Measurements from ENCODE around the gene KRT28.

The KRT28 gene

DNA sequence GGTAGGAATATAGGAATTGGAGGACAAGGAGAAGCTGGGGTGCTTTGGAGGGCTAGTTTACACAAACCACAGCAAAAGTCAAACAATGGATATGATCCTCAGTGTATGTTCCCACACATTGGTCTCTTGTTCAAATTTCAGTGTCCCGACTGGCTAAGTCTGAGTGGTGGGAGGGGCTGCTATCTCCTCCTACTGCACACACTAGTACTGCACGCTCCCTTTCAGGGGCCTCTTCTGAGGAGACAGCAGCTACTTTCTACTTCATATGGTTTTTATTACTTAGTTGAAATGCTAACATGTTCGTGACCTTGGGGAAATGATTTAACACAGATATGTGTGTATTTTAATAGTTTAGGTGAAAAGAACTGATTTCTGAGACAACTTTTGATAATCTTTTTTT lies 41.5 kb upstream of the KRT28 start:
- no peak overlapping the region for H3K27ac ChIP-seq
- no peaks in the 10 kb centered on the region for H3K36me3 ChIP-seq
- peaks cover 90% of the 10 kb centered on the region for H3K27me3 ChIP-seq
- TF ChIP-seq, protein P1, sequence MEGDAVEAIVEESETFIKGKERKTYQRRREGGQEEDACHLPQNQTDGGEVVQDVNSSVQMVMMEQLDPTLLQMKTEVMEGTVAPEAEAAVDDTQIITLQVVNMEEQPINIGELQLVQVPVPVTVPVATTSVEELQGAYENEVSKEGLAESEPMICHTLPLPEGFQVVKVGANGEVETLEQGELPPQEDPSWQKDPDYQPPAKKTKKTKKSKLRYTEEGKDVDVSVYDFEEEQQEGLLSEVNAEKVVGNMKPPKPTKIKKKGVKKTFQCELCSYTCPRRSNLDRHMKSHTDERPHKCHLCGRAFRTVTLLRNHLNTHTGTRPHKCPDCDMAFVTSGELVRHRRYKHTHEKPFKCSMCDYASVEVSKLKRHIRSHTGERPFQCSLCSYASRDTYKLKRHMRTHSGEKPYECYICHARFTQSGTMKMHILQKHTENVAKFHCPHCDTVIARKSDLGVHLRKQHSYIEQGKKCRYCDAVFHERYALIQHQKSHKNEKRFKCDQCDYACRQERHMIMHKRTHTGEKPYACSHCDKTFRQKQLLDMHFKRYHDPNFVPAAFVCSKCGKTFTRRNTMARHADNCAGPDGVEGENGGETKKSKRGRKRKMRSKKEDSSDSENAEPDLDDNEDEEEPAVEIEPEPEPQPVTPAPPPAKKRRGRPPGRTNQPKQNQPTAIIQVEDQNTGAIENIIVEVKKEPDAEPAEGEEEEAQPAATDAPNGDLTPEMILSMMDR (IDR thresholded peaks at IDR 0.05), result no peak
- H3K4me1 ChIP-seq (ENCODE audit: control insufficient read depth in 1 of 2, insufficient read depth in 1 of 2, low read depth in 1 of 2, low read length in 1 of 2), result no peaks in the 10 kb centered on the region
- H3K9me3 ChIP-seq, result no peaks in the 10 kb centered on the region
- no peak overlapping the region for H3K4me3 ChIP-seq (ENCODE audit: low read depth in 1 of 2, low read length in 1 of 2)

DNA sequence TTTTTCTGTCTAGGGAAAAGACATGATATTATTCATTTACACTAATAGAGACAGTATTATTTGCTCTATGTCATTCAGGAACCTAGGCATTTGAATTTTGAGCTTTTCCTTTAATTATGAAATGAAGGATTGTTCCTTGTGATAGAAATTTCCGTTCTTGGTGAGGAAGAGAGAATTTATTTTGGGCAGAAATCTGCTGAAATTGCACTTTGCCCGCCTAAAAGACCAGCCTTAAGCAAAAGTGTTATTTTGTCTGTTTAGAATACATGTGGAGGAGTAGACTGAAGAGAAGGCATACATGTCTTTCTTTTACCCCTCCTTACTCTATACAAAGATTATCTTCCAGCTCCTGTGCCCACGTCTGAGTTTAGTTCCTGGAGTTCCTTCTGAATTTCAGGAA lies 39.4 kb upstream of the KRT28 start:
- no peaks in the 10 kb centered on the region for H3K36me3 ChIP-seq
- H3K27ac ChIP-seq, result no peak overlapping the region
- no peak overlapping the region for H3K4me3 ChIP-seq (ENCODE audit: low read depth in 1 of 2, low read length in 1 of 2)
- H3K4me1 ChIP-seq (ENCODE audit: control insufficient read depth in 1 of 2, insufficient read depth in 1 of 2, low read depth in 1 of 2, low read length in 1 of 2), result no peaks in the 10 kb centered on the region
- H3K9me3 ChIP-seq, result no peaks in the 10 kb centered on the region
- peaks cover 69% of the 10 kb centered on the region for H3K27me3 ChIP-seq
- TF ChIP-seq, protein P1 (IDR thresholded peaks at IDR 0.05), result no peak

DNA sequence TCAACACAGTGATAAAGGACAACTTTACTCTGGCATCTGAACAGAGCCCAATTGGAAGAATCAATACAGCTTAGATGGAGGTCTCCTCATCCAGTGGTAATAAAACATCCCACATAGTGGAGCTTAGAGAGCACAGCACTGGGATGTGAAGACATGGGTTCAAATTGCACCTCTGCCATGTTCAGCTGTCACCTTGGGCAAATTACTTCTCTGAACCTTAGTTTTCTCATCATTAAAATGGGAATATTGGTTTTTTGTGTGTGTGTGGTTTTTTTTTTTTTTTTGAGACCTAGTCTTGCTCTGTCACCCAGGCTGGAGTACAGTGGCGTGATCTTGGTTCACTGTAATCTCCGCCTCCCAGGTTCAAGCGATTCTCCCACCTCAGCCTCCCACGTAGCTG lies 36.3 kb upstream of the KRT28 start:
- Histone ChIP-seq H3K9me3 (no peaks in the 10 kb centered on the region), H3K36me3 (no peaks in the 10 kb centered on the region), H3K27me3 (peaks cover 39% of the 10 kb centered on the region), H3K4me3 (ENCODE audit: low read depth in 1 of 2, low read length in 1 of 2) (no peak overlapping the region), H3K27ac (no peak overlapping the region), H3K4me1 (ENCODE audit: control insufficient read depth in 1 of 2, insufficient read depth in 1 of 2, low read depth in 1 of 2, low read length in 1 of 2) (no peaks in the 10 kb centered on the region)
- TF ChIP-seq, protein P1 (IDR thresholded peaks at IDR 0.05), result no peak

DNA sequence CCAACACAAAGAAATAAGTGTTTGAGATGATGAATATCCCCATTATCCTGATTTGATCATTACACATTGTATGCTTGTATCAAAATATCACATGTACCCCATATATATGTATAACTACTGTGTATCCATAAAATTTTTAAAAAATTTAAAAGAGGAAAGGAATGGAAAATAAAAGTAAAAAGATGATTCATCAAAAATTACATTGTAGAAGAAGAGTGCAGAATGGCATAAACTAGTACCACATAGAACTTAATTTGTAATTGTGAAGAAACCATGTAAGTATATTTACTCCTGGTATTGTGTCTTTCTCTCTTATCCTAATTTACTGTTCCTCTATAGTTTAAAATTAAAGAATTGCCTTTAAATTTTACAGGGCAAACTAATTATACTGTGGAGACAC lies 34.1 kb upstream of the KRT28 start:
- Histone ChIP-seq H3K27ac (no peak overlapping the region), H3K4me3 (ENCODE audit: low read depth in 1 of 2, low read length in 1 of 2) (no peak overlapping the region), H3K36me3 (no peaks in the 10 kb centered on the region), H3K27me3 (peaks cover 33% of the 10 kb centered on the region), H3K9me3 (no peaks in the 10 kb centered on the region), H3K4me1 (ENCODE audit: control insufficient read depth in 1 of 2, insufficient read depth in 1 of 2, low read depth in 1 of 2, low read length in 1 of 2) (no peaks in the 10 kb centered on the region)
- TF ChIP-seq, protein P1 (IDR thresholded peaks at IDR 0.05), result no peak

DNA sequence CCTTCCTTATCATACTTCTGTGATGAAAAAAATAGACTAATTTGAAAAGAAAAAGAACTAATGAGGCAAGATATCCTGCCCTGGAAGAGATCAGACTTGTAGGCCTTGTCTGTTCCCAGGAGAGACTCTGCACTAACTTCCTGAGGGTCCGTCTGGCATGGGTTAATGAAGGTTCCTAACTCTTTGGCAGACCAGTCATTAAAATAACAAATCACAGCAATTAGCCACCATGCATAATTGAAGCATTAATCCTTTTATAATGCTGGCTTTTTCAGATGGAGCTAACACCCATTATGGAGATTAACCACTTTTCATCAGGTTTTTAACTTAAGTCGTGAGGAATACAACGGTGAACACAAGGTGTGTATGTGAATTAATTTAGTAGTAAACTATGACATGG lies 33.1 kb upstream of the KRT28 start:
- H3K27me3 ChIP-seq, result peaks cover 30% of the 10 kb centered on the region
- no peaks in the 10 kb centered on the region for H3K4me1 ChIP-seq (ENCODE audit: control insufficient read depth in 1 of 2, insufficient read depth in 1 of 2, low read depth in 1 of 2, low read length in 1 of 2)
- TF ChIP-seq, protein P1 (IDR thresholded peaks at IDR 0.05), result no peak
- no peaks in the 10 kb centered on the region for H3K9me3 ChIP-seq
- no peak overlapping the region for H3K27ac ChIP-seq
- H3K36me3 ChIP-seq, result no peaks in the 10 kb centered on the region
- H3K4me3 ChIP-seq (ENCODE audit: low read depth in 1 of 2, low read length in 1 of 2), result no peak overlapping the region
